ENCODE data around the gene LNX2.
A peak's percentile ranks its signal among the peaks of the same experiment; 100 is the strongest.
"Not testable (repeated sequence)": the region's sequence is repeated elsewhere in the genome, so short reads cannot be mapped to it uniquely, and the experiment has no call there.

The LNX2 gene

DNA sequence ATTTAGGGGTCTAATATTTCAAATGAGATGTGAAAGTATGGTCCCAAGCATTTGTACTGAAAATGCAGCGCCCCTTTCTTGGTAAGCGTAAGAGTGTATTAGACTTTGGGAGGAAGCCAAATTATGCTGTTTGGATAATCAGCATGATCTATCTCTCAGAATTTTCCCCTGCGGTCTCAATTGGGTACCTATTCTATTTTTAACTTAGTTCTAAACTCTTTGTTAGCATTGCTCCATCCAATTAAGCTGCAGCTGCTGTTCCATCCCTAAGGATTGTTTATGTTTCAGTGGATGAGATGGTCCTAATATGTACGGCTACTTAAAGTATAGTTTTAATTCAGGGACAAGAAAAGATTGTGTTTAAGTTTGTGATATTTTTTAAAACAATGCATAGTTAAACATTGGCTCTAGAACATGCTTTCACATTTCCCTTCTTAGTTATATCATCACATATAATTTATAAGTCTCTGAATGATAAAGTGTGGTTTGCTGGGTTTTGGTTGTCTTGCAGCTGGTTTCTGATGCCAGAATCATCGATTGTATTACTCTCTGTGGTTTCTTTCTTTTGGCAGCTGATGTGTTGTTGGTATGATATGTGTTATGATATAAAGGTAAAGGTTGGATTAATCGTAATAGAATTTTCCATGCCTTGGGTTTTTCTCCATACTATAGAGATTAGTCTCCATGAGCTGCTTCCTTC lies 16.4 kb upstream of the LNX2 start:
- DNase-seq, result no peak

DNA sequence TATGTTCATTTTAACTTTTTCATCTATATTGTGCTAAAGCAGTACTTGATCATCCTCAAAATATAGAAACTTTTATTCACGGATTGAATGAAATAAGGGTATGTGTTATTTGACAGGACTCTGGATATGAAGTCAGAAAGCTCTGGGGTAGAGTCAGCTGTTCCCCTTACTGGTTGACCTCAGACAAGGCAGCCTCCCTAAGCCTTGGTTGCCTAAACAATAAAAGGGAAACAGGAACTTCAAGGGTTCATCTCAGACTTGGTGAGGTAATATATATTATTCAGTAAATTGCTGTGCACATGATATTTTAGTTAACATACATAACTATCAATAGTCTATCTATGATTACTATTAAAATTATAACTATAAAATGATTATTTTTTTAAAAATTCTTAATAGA lies 14.9 kb upstream of the LNX2 start:
- DNase-seq, result no peak

DNA sequence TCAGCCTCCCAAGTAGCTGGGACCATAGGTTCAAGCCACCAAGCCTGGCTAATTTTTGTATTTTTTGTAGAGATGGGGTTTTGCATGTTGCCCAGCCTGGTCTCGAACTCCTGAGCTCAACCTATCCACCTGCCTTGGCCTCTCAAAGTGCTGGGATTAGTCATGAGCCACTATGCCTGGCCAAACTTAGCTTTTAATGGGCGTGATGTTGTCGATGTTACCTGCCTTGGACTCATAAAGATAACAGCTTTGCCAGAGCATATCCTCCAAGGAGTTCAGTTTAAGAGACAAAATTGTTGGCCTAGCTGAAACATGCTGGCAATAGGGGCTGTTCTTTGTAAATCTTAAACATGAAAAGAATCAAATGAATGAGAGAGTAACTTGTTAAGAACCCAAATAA lies 14.5 kb upstream of the LNX2 start:
- no peak for DNase-seq

DNA sequence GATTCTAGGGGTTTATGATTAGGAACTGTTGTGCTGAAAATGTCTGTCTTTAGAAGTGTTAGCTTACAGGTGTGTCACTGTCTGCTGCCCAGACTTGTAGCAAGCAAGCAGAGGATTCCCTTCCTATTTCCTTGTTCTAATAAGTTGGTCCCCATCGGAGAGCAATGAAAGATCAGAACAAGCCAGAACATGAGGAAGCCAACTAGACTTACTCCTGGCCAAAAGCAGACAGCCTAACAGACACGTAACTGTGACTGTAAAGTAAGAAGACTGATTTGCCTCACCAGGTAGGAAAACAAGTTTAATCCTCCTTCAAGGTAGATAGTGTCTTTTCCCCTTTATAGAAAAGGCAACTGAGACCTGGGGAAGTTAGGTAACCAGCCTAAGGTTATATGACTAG lies 13.9 kb upstream of the LNX2 start:
- DNase-seq, result no peak

- no peak for DNase-seq
Observed at GRCh38 chr13:27632648-27633047, 12.3 kb upstream of the LNX2 start.

GRCh38 chr13:27632214-27632613 lies 11.9 kb upstream of the LNX2 start:
- no peak for DNase-seq

DNA sequence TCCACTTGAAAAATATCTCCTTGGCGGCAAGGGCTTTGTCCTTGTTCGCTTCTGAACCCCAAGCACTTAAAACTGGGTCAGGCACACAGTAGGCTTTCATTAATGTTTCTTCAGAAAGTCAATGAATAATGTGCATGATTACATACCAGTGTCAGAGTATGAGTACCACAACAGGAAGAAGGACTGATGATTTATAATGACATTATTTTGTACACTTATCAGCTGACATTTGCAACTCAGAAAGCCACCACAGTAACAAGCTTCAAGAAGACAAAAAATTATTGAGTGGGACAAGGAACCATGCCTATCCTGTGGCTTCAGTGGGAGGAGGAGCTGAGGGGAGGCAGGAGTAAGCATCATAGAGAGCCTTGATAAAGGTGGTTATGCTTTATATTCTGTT lies 11.3 kb upstream of the LNX2 start:
- no peak for DNase-seq

- no peak for DNase-seq
Observed at GRCh38 chr13:27631156-27631555, 10.8 kb upstream of the LNX2 start.

- not testable (repeated sequence) for DNase-seq
Observed at GRCh38 chr13:27628766-27629165, 8.4 kb upstream of the LNX2 start.

DNA sequence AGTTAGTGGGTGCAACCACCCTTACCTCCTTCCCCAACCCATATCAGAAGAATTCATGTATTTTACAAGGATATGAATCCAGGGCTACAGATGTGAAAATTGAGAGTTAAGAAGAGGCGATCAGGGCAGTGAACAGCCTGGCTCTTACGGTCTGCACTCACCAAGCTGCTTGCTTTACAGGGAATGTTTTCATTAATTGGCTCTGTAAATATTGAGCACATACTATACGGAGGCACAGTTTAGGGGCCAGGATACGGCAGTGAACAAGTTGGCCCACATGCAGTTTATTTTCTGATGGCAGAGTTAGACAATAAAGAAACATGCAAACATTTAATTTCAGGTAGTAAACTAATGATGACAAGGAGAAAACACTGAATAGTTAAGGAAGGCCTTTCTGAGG lies 7.8 kb upstream of the LNX2 start:
- DNase-seq, result no peak

DNA sequence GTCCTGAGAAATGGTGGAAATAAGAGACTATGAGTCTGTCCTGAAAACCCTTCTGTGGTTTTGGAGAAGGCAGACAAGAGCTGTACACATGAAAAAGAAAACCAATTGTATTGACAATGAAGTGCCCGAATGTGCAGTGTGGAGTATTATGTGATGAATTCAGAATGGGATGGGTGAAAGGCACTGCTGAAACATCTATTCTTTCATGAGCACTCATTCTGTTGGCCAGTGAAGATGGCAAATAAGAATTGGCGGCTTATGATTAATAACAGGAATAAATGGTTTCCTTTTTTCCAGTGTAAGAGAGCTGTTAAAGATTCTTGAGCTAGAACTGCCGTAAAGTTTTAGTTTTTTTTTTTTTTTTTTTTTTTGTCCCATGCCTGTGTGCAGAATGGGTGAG lies 7.1 kb upstream of the LNX2 start:
- no peak for DNase-seq

DNA sequence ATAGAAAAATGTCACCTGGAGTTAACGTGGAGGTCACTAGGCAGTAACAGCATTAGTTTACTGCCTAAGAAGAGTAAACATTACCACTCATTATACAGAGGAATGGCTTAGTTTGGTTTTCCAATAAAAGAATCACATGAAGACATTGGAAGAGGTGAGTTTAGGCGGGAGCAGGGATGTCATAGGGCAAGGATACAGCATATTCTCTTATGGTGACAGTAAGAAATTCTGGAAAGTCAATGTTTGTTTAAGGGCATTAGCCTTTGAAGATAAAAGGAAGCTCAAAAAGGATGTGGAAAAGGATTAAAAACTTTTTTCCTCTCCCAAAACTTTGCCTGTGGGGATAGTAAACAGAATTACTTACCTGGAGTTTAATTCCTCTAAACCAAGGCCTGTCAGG lies 5.5 kb upstream of the LNX2 start:
- no peak for DNase-seq

- no peak for DNase-seq
Observed at GRCh38 chr13:27624071-27624470, 3.7 kb upstream of the LNX2 start.

- no peak for DNase-seq
Observed at GRCh38 chr13:27622881-27623280, 2.6 kb upstream of the LNX2 start.

DNA sequence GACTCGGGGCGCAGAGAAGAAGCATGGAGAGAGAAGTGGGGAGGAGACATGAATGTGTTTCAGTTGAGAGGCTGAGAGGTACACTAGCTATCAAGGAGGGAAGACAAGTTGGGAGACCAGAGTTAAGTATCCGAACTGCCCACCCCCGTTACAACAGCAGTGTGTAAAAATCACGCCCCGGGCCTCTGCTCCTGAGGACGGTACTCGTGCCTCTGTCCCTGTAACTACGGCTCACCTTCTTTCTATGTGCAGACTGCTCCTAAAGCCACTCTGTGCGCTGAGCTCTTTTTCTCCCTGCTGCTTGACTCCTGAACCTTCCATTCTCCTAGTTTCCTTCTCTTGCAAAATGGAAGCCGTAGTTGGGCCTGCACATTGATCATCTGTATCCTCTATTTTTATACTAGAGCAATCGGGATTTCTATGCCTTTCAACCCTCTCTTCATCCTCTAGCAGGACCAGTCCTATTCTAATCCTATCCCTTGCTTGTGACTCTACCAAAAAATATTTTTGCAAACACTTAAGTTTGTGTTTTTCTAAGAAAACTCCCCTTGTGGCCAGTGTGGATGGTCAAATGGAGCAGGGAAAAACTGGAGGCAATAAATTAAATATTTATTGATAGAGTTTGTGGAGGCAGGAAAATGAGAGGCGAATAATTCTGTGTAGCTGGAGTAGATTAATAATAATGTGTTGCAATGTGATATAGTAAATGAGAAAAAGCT lies 1.9 kb upstream of the LNX2 start:
- no peak for DNase-seq

DNA sequence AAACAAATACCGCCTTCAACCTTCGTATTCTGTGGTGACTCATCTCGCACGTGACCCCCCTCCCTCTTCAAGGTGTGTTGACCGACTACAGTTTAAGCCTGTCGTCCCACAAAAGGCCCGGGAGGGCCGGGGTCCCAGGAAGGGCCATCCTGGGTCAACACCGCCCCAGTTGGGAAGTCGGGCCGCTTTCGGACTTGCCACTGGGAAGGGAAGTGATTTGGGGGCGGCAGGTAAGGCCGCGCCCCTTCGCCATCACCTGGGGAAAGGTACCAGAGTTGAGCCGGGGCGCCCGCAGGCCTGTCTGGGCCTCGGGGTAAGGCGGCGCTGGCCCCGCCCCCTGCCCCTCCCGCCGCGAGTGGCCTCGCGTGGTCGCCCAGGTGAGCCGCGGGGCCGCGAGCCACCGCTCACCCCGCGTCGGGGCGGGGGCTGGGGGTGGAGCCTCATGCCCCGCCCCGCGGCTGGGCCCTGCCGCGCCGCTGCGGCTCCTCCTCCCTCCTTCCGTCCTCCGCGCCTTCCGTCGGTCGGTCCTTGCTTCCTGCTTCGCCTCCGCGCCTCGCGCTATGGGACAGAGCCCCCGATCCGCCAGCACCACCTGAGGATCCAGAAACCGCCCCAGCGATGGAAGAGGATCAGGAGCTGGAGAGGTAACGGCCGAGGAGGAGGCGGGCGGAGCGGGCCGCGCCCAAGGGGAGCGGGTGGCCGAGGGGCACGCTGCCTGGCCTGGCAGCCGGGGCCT lies 1.2 kb upstream of the LNX2 start, which contains the start of gene POLR1D:
POLR1D (plus strand) TSS at position 527 of the 736 bp plus-strand sequence; CDS start at position 619, 92 bp downstream.
- DNase-seq, result peak; percentile 56

- DNase-seq, result no peak
Observed at GRCh38 chr13:27621116-27621365, 712 bp upstream of the LNX2 start.

DNA sequence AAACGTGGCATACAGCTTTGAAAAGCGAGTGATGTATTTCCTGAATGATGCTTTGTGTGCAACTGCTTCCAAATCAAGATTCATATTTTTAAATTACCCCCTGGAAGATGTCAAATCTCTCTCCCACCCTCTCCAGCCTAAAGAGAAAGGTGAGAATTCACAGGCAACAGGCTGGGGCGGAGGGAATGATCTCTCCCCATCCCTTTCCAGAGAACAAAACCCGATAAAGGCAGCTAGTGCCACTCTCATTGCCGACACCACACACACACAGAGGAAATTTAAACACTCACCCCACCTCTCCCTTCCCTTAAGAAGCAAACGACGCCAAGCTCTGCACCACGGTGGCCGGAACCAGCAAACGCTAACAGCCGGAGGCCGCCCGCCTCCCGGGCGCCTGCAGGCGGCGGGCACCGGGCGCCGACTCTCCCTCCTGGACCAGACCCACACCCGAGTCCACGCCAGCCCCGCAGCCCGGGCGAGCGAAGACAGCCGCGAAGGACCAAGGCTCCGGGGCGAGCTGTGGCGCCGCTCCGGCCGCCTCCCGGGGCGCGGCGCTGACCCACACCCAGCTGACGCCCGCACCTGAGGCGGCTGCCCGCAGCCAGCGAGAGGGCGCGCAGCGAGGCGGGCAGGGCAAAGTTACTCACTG lies 477 bp downstream of the LNX2 start:
- DNase-seq, result peak; percentile 16

DNA sequence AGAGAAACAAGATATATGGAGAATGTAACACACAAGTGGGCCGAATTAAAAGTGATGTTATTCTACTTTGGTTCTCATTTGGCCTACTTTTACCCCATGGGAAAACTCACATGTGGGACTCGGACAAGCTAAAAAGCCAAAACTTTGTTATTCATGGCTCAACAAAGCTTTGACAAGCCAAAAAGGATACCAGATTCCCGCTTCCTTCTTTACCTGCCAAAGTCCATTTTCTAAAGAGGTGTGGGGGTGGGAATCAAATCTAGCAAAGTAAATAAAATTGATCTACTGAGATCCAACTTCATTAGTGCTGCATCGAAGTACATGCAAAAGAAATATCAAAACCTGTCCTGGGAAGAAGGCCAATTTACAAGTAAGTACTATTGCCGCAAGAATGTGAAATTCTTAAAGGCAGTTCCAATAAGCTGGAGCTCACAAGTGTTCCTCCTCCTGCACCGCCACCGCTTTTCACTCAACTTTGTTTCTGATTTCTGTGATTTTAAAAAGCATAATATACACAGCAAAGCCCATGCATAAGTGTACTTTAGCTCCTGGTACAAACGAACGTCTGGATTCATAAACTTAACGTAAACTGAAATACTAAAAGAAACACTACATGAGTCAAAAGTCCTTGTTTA lies 1.1 kb downstream of the LNX2 start:
- DNase-seq, result no peak

GRCh38 chr13:27617881-27618321 lies 2.4 kb downstream of the LNX2 start:
- no peak for DNase-seq

- DNase-seq, result no peak
Observed at GRCh38 chr13:27613628-27614027, 6.7 kb downstream of the LNX2 start.

DNA sequence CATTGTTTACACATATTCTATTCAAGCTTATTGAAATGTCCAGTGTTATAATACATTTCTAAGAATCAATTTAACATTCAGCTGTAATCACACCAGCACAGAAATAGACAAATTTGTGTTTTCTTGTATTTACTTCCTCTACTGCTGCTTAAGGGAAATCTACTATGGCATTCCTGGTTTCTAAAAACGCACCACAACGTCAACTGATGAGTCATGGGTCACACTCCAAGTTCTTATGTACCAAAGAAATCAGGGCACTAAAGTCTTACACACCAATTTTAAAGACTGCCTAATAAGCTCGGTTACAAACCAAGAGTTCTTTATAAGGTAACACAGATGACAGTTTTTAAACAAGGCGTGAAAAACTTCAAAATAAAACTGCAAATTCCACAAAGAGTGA lies 13.2 kb downstream of the LNX2 start:
- DNase-seq, result no peak

GRCh38 chr13:27605610-27606200 lies 14.6 kb downstream of the LNX2 start:
- no peak for DNase-seq

Measured in NCI-H510A (cell line).